Measurements from ENCODE around the gene RNF167. TPM values are rescaled to one million over a fixed set of nuclear protein-coding genes. Genes with fewer than 3 reads are reported as not detected.

RNF167 gene
- total RNA-seq, 6 experiments from 2014 or later, result 52.1 to 73.5 (median 57.5) TPM

GRCh38 chr17:4969047-4969550, 29.0 kb downstream of the RNF167 start:
- Histone ChIP-seq H3K4me3 (peak overlapping the region; percentile 65 to 78 (median 73)), H3K27me3 (no peaks in the 10 kb centered on the region), H3K27ac (peak overlapping the region; percentile 85 to 92 (median 87)), H3K9me3 (no peaks in the 10 kb centered on the region), H3K4me1 (peaks cover 0 to 24% (median 12%) of the 10 kb centered on the region in 4 donors), H3K36me3 (peaks cover 0 to 7% (median 0%) of the 10 kb centered on the region in 4 donors)
- no peak for TF ChIP-seq POLR2A (IDR thresholded peaks at IDR 0.05)
- TF ChIP-seq CTCF (IDR thresholded peaks at IDR 0.05), result no peak
- peak in 1 of 3 donors; percentile 53 for DNase-seq
- 28% methylated on average over 7 of the region's 15 CpGs for WGBS (ENCODE audit: insufficient coverage, low coverage, low lambda C conversion rate, missing lambda C conversion rate)
- intact Hi-C loops (cut with DNase I), result no loop called here
- no peak for ATAC-seq

DNA sequence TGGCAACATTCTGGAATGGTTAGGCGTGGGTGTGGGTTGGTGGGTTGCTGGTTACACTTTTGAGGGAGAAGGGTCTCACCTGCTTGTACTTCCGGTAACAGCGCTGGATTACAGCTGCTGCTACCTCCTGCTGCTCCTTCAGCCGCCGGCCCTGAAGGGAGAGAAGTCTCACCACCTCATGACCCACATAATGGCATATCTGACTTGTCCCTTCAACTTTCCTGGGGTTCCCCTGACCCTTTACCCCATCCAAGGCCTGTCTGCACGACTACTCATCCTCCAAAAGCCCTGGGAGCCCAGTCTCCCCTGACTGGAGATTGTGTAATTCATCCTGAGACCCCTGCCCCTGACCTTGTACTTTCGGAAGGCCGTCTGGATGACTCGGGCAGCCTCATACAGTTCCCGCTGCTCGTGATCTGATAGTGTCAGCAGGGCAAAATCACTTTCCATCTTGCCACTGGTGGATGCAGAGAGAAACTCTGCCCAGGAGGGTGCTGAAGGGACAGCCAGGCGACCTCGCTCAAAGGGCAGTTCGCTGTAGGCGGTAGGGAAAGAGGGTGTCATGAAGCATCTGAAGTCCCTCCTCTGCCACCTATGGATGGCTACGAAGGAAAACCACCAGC, 29.6 kb downstream of the RNF167 start:
- H3K27me3 ChIP-seq, result no peaks in the 10 kb centered on the region
- peak overlapping the region in 2 of 3 donors; percentile 65 to 78 for H3K4me3 ChIP-seq
- intact Hi-C loops (cut with DNase I), result loop anchor here in 1 of 2 donors (10.0 kb wide), 1 partner anchor 55 kb away; no protein-coding TSS in a partner anchor
- peak in 2 of 4 donors; percentile 1 to 5 for ATAC-seq
- WGBS (ENCODE audit: insufficient coverage, low coverage, low lambda C conversion rate, missing lambda C conversion rate), result 37% methylated on average over 15 of the region's 16 CpGs
- peak in 2 of 3 donors; percentile 76 to 82 for DNase-seq
- H3K27ac ChIP-seq, result peak overlapping the region; percentile 54 to 87 (median 59)
- peaks cover 0 to 7% (median under 1%) of the 10 kb centered on the region in 4 donors for H3K36me3 ChIP-seq
- peaks cover 0 to 24% (median 12%) of the 10 kb centered on the region in 4 donors for H3K4me1 ChIP-seq
- TF ChIP-seq POLR2A (IDR thresholded peaks at IDR 0.05) (no peak), CTCF (IDR thresholded peaks at IDR 0.05) (no peak)
- no peaks in the 10 kb centered on the region for H3K9me3 ChIP-seq

DNA sequence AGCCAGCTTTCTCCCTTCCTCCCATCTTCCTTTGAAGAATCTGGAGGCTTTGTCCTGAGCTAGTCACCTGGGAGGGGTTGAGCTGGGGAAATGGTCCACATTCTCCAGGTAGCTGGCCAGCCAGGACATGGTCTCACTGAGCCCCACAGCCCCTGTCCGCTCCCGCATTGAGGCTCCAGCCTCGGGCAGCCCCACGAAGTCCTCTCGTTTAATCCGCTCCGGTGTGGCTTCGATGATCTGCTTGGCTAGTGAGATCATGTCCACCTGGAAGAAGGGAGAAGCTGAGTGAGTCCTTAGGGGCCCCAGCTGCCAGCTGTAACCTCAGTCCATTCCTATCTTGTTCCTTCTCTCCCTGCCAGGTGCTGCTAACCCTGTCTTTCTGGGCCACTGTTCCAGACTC, 30.2 kb downstream of the RNF167 start:
- no peak for ATAC-seq
- Histone ChIP-seq H3K4me3 (no peak overlapping the region), H3K9me3 (no peaks in the 10 kb centered on the region), H3K36me3 (peaks cover 0 to 7% (median under 1%) of the 10 kb centered on the region in 4 donors), H3K4me1 (peaks cover 0 to 24% (median 12%) of the 10 kb centered on the region in 4 donors), H3K27ac (peak overlapping the region in 2 of 3 donors; percentile 59 to 87), H3K27me3 (no peaks in the 10 kb centered on the region)
- intact Hi-C loops (cut with DNase I), result loop anchor here in 1 of 2 donors (10.0 kb wide), 1 partner anchor 55 kb away; no protein-coding TSS in a partner anchor
- TF ChIP-seq POLR2A (IDR thresholded peaks at IDR 0.05), result no peak
- no peak for TF ChIP-seq CTCF (IDR thresholded peaks at IDR 0.05)
- DNase-seq, result no peak
- no CpG with 5 or more reads among the region's 8 CpGs for WGBS (ENCODE audit: insufficient coverage, low coverage, low lambda C conversion rate, missing lambda C conversion rate)

DNA sequence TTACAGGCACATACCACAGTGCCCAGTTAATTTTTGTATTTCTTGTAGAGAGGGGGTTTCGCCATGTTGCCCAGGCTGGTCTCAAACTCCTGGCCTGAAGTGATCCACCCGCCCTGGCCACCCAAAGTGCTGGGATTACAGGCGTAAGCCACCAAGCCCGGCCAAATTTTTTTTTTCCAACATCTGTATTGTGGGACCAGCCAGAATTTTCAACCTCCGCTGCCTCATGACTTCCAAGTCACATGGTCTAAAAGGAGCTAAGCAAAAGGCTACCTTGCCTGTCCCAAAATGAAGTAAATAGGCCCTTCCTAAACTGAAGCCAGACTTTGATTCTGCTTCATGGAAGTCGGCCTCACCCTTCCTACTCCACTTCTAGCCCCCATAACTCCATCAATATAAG, 31.8 kb downstream of the RNF167 start:
- peaks cover 0 to 21% (median 10%) of the 10 kb centered on the region in 4 donors for H3K4me1 ChIP-seq
- peaks cover 0 to 13% (median 3%) of the 10 kb centered on the region in 4 donors for H3K36me3 ChIP-seq
- no peaks in the 10 kb centered on the region for H3K9me3 ChIP-seq
- no peak for DNase-seq
- H3K4me3 ChIP-seq, result no peak overlapping the region
- no peak for ATAC-seq
- intact Hi-C loops (cut with DNase I), result loop anchor here in 1 of 2 donors (10.0 kb wide), 1 partner anchor 57 kb away; no protein-coding TSS in a partner anchor
- H3K27ac ChIP-seq, result no peak overlapping the region
- TF ChIP-seq CTCF (IDR thresholded peaks at IDR 0.05) (no peak), POLR2A (IDR thresholded peaks at IDR 0.05) (no peak)
- no peaks in the 10 kb centered on the region for H3K27me3 ChIP-seq
- WGBS (ENCODE audit: insufficient coverage, low coverage, low lambda C conversion rate, missing lambda C conversion rate), result 87% methylated on average over 4 of the region's 6 CpGs
